ENCODE results near the gene LYRM4. TPM values are rescaled to one million over a fixed set of nuclear protein-coding genes. Genes with fewer than 3 reads are reported as not detected.

LYRM4 gene
- total RNA-seq, 1 donor, result 16.6 TPM

DNA sequence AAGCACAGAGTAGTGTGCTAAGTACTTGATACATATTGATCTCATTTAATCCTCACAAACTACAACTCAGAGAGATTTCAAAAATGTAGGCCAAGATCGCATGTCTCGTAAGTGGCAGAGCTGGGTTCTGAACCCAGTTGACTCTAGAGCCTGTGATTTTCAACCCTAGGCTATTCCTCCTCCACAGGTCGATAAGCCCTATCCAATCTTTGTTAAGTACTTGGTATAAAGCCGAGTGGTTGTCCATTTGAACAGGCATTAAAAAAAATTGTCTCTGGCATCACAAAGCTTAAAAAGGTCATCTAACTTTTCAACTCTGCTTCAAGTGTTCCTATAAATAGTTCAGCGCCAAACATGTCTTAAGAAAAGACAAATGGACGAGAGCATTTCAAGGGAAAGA, 37.4 kb downstream of the LYRM4 start:
- TF ChIP-seq, protein P1, sequence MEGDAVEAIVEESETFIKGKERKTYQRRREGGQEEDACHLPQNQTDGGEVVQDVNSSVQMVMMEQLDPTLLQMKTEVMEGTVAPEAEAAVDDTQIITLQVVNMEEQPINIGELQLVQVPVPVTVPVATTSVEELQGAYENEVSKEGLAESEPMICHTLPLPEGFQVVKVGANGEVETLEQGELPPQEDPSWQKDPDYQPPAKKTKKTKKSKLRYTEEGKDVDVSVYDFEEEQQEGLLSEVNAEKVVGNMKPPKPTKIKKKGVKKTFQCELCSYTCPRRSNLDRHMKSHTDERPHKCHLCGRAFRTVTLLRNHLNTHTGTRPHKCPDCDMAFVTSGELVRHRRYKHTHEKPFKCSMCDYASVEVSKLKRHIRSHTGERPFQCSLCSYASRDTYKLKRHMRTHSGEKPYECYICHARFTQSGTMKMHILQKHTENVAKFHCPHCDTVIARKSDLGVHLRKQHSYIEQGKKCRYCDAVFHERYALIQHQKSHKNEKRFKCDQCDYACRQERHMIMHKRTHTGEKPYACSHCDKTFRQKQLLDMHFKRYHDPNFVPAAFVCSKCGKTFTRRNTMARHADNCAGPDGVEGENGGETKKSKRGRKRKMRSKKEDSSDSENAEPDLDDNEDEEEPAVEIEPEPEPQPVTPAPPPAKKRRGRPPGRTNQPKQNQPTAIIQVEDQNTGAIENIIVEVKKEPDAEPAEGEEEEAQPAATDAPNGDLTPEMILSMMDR (IDR thresholded peaks at IDR 0.05; ENCODE audit: extremely low read depth, low read depth, low read length), result no peak
- no peaks in the 10 kb centered on the region for H3K27me3 ChIP-seq (ENCODE audit: insufficient read depth, low read length)
- no peaks in the 10 kb centered on the region for H4K20me1 ChIP-seq (ENCODE audit: insufficient read depth, low read length)
- no peaks in the 10 kb centered on the region for H3K4me1 ChIP-seq (ENCODE audit: insufficient read depth, low read length)
- no peak for DNase-seq (ENCODE audit: insufficient read length, low spot score, missing footprints)
- H3K27ac ChIP-seq (ENCODE audit: low read depth, low read length), result no peak overlapping the region
- H2AFZ ChIP-seq (ENCODE audit: low read length), result no peak overlapping the region
- no peaks in the 10 kb centered on the region for H3K9me3 ChIP-seq (ENCODE audit: low read depth, low read length)
- H3K4me2 ChIP-seq (ENCODE audit: insufficient read depth, low read length), result no peak overlapping the region
- H3K4me3 ChIP-seq (ENCODE audit: insufficient read depth, low read length), result no peak overlapping the region
- no peaks in the 10 kb centered on the region for H3K79me2 ChIP-seq (ENCODE audit: insufficient read depth, low read length)
- H3K36me3 ChIP-seq (ENCODE audit: insufficient read depth, low read length), result no peaks in the 10 kb centered on the region

DNA sequence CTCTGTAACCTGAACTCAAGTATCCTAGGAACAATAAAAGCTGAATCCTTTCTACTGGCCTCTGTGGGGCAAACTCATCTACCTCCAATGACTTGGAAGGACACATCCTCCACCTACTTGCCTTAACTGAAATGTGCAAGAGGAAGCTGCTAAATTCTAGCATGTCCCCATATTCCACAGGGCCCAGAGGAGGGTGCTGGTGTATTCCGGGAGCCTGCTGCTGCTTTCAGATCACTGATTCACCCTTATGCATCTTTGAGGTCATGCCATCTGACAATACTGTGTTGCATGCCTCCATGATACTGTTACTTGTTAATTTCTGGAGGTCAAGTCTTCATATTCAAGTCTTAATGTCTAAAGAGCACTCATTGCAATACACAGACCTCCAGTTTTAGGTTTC, 40.3 kb downstream of the LYRM4 start:
- TF ChIP-seq, protein P1 (IDR thresholded peaks at IDR 0.05; ENCODE audit: extremely low read depth, low read depth, low read length), result no peak
- no peak overlapping the region for H3K4me2 ChIP-seq (ENCODE audit: insufficient read depth, low read length)
- H3K9me3 ChIP-seq (ENCODE audit: low read depth, low read length), result no peaks in the 10 kb centered on the region
- no peaks in the 10 kb centered on the region for H3K36me3 ChIP-seq (ENCODE audit: insufficient read depth, low read length)
- no peaks in the 10 kb centered on the region for H3K79me2 ChIP-seq (ENCODE audit: insufficient read depth, low read length)
- no peak overlapping the region for H2AFZ ChIP-seq (ENCODE audit: low read length)
- DNase-seq (ENCODE audit: insufficient read length, low spot score, missing footprints), result no peak
- H3K4me3 ChIP-seq (ENCODE audit: insufficient read depth, low read length), result no peak overlapping the region
- H3K4me1 ChIP-seq (ENCODE audit: insufficient read depth, low read length), result no peaks in the 10 kb centered on the region
- H3K27me3 ChIP-seq (ENCODE audit: insufficient read depth, low read length), result no peaks in the 10 kb centered on the region
- no peak overlapping the region for H3K27ac ChIP-seq (ENCODE audit: low read depth, low read length)
- H4K20me1 ChIP-seq (ENCODE audit: insufficient read depth, low read length), result no peaks in the 10 kb centered on the region

DNA sequence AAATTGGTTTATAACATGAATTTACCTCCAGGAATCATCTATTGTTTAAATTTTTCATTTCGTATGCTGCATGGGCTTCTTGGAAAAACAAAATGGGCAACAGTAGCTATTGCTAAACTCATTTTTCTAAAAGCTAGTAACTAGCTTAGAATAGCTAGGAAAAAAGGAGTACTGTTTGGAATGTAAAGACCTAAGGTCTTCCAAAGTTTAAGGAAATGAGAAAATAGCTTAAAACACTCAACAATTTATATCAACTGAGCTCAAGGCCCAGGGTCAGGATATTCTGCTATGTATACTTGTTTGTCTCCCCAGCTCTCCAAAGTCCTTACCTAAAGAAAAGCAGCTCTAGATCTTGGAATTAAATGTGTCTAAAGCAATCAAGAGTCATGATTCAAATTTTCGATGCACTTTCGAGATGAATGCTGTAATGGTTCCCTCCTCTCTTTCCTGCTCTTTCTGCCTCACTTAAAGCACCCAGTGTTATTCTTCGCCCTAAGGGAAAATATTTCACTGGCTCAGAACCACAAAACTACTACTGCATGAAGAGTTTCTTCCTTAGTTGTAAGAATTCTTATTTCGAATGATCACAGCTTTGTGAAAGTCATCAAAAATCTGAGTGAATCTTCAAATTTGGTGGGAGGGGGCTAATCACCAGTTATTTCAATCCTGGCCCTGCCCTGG, 41.6 kb downstream of the LYRM4 start:
- DNase-seq (ENCODE audit: insufficient read length, low spot score, missing footprints), result no peak
- H4K20me1 ChIP-seq (ENCODE audit: insufficient read depth, low read length), result no peaks in the 10 kb centered on the region
- peaks cover 4% of the 10 kb centered on the region for H3K4me1 ChIP-seq (ENCODE audit: insufficient read depth, low read length)
- H3K4me2 ChIP-seq (ENCODE audit: insufficient read depth, low read length), result no peak overlapping the region
- no peaks in the 10 kb centered on the region for H3K27me3 ChIP-seq (ENCODE audit: insufficient read depth, low read length)
- H3K79me2 ChIP-seq (ENCODE audit: insufficient read depth, low read length), result no peaks in the 10 kb centered on the region
- H3K4me3 ChIP-seq (ENCODE audit: insufficient read depth, low read length), result no peak overlapping the region
- no peaks in the 10 kb centered on the region for H3K36me3 ChIP-seq (ENCODE audit: insufficient read depth, low read length)
- H2AFZ ChIP-seq (ENCODE audit: low read length), result no peak overlapping the region
- TF ChIP-seq, protein P1 (IDR thresholded peaks at IDR 0.05; ENCODE audit: extremely low read depth, low read depth, low read length), result no peak
- no peaks in the 10 kb centered on the region for H3K9me3 ChIP-seq (ENCODE audit: low read depth, low read length)
- no peak overlapping the region for H3K27ac ChIP-seq (ENCODE audit: low read depth, low read length)

DNA sequence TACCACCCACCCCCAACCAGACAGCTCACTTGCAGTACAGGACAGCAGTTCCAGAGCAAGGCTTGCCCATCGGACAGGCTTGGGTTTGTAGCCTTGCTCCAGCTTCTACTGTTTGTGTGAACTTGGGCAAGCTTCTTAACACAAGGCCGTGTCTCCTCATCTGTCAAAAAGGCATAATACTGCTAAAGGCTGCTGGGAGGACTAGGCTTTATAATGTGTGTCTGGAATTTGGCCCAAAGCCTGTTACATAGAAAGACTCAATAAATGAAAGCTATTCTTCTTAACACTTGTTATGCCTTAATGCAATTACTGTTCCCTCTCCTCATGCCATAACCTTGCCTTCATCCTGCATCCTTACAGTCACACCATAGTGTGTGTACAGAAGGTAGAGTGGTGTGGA, 43.4 kb downstream of the LYRM4 start:
- no peak overlapping the region for H3K4me3 ChIP-seq (ENCODE audit: insufficient read depth, low read length)
- H3K9me3 ChIP-seq (ENCODE audit: low read depth, low read length), result no peaks in the 10 kb centered on the region
- no peak overlapping the region for H3K4me2 ChIP-seq (ENCODE audit: insufficient read depth, low read length)
- no peaks in the 10 kb centered on the region for H3K27me3 ChIP-seq (ENCODE audit: insufficient read depth, low read length)
- no peaks in the 10 kb centered on the region for H3K36me3 ChIP-seq (ENCODE audit: insufficient read depth, low read length)
- H3K79me2 ChIP-seq (ENCODE audit: insufficient read depth, low read length), result no peaks in the 10 kb centered on the region
- H3K4me1 ChIP-seq (ENCODE audit: insufficient read depth, low read length), result peaks cover 12% of the 10 kb centered on the region
- TF ChIP-seq, protein P1 (IDR thresholded peaks at IDR 0.05; ENCODE audit: extremely low read depth, low read depth, low read length), result no peak
- H3K27ac ChIP-seq (ENCODE audit: low read depth, low read length), result no peak overlapping the region
- no peak for DNase-seq (ENCODE audit: insufficient read length, low spot score, missing footprints)
- no peak overlapping the region for H2AFZ ChIP-seq (ENCODE audit: low read length)
- peaks cover 2% of the 10 kb centered on the region for H4K20me1 ChIP-seq (ENCODE audit: insufficient read depth, low read length)
